ENCODE data around the gene FBLN1. TPM values are rescaled to one million over a fixed set of nuclear protein-coding genes. Genes with fewer than 3 reads are reported as not detected.

FBLN1 gene
- total and polyA plus RNA-seq, 2 donors (not counting 1 experiment from before 2014, with no cell fraction given) = not detected

DNA sequence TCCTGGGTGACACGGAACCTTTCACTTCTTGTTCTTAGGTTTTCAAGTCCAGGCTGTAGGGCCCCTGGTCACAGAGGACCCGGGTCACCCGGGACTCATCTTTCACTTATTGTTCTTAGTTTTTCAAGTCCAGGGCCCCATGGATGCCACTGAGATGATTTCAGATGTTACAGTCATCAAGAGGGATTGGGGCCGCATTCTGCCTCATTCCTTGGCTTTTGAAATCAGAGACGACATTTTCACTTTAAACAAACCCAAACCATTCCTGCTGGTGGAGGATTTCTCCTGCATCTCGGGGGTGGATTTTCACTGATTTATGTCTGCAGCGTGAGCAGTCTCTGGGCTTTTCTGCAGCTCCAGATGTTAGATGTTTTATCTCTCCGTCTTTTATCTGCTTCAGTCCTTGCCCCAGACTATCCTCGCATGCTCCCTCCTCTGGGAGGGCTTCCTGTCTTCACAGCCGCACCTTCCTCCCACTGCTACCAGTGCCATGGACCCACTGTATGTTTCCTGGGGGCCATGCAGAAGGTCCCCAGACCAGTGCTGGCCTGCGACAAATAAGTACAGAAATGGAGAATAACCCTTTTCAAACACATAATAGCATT lies 27.4 kb downstream of the FBLN1 start:
- H3K9ac ChIP-seq (ENCODE audit: low read length) = no peak overlapping the region
- H3K4me3 Mint-ChIP-seq = no peak overlapping the region
- POLR2A ChIA-PET = no interaction called here
- no peaks in the 10 kb centered on the region for H3K4me1 Mint-ChIP-seq
- H3K27me3 Mint-ChIP-seq = peaks cover 5% of the 10 kb centered on the region
- TF ChIP-seq, protein P1, sequence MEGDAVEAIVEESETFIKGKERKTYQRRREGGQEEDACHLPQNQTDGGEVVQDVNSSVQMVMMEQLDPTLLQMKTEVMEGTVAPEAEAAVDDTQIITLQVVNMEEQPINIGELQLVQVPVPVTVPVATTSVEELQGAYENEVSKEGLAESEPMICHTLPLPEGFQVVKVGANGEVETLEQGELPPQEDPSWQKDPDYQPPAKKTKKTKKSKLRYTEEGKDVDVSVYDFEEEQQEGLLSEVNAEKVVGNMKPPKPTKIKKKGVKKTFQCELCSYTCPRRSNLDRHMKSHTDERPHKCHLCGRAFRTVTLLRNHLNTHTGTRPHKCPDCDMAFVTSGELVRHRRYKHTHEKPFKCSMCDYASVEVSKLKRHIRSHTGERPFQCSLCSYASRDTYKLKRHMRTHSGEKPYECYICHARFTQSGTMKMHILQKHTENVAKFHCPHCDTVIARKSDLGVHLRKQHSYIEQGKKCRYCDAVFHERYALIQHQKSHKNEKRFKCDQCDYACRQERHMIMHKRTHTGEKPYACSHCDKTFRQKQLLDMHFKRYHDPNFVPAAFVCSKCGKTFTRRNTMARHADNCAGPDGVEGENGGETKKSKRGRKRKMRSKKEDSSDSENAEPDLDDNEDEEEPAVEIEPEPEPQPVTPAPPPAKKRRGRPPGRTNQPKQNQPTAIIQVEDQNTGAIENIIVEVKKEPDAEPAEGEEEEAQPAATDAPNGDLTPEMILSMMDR (IDR thresholded peaks at IDR 0.05) = no peak
- no peak for TF ChIP-seq EZH2 (IDR thresholded peaks at IDR 0.05; ENCODE audit: borderline replicate concordance, insufficient read depth, low read depth, low read length, poor library complexity, severe bottlenecking)
- no peaks in the 10 kb centered on the region for H3K9me3 ChIP-seq (ENCODE audit: control extremely low read depth in 1 of 3, control insufficient read depth in 2 of 3, insufficient read depth in 1 of 3, low read length in 2 of 3)
- no peaks in the 10 kb centered on the region for H4K20me1 ChIP-seq (ENCODE audit: control insufficient read depth, insufficient read depth, low read length, poor library complexity, severe bottlenecking)
- no peaks in the 10 kb centered on the region for H3K9me3 Mint-ChIP-seq (ENCODE audit: insufficient read depth)
- intact Hi-C loops (cut with micrococcal nuclease) = no loop called here
- H3K27ac Mint-ChIP-seq = no peak overlapping the region
- CTCF ChIA-PET = no interaction called here
- H2AFZ ChIP-seq (ENCODE audit: insufficient read depth, low read depth, low read length, poor library complexity, severe bottlenecking) = no peak overlapping the region
- no peaks in the 10 kb centered on the region for H3K36me3 ChIP-seq (replicated peaks in 1 of 2; ENCODE audit: control extremely low read depth in 1 of 2, control insufficient read depth in 1 of 2, extremely low read depth in 1 of 2, insufficient read depth in 2 of 2, low read length in 1 of 2)
- H3K4me2 ChIP-seq (replicated peaks; ENCODE audit: low read depth, low read length, poor library complexity, severe bottlenecking) = no peak overlapping the region
- no peaks in the 10 kb centered on the region for H3K4me1 ChIP-seq (ENCODE audit: control insufficient read depth in 2 of 2, insufficient read depth in 2 of 2, low read length in 2 of 2)
- H3K79me2 ChIP-seq (ENCODE audit: control insufficient read depth, insufficient read depth, low read length) = no peaks in the 10 kb centered on the region
- H3K27ac ChIP-seq (ENCODE audit: low read length in 2 of 2) = no peak overlapping the region
- DNase-seq (no peak), ATAC-seq (ENCODE audit: low read depth) (no peak)
- H3K27me3 ChIP-seq (replicated peaks in 1 of 4; ENCODE audit: control extremely low read depth in 1 of 4, control insufficient read depth in 3 of 4, insufficient read depth in 4 of 4, low read length in 3 of 4) = peaks cover 0 to 3% (median 0%) of the 10 kb centered on the region in 4 experiments
- no peak overlapping the region for H3K4me3 ChIP-seq (ENCODE audit: control extremely low read depth in 1 of 5, extremely low read depth in 1 of 5, insufficient read depth in 1 of 5, low read depth in 2 of 5, low read length in 4 of 5)
- WGBS (ENCODE audit: insufficient coverage) = 95% methylated on average over 7 of the region's 11 CpGs

DNA sequence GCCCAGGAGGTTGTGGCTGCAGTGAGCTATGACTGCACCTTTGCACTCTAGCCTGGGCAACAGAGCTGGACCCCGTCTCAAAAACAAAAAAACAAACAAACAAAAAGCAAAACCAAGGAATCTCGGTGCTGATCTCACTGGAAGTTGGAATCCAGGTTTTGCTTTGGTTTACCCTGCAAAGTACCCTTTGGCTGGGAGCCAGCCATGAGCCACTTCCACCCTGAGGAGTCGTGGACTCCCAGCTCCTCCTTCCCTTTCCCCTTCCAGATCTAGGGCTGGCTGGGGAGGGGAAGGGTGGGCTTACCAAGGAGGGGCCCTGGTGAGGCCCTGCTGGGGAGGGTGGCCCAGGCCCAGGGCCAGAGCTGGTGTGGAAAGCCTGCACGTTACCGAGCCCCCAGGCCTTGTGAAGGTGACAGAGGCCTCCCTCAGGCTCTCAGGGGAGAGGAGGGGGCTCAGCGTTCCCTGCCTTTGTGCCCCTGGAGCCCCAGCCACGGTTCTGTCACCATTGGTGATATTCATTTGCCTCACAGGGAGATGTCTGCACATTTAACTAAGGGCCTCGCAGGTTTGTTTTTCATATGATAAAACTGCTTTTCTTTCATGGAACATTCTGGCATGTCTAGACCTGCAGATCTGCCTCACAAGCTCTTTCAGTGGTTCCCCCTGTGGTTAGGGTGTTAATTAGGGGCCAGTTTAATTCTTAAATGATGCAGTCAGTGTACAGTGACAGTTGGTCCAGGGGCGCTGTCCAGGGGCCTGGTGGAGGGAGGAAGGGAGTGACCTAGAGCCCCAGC lies 29.0 kb downstream of the FBLN1 start:
- CTCF ChIA-PET = no interaction called here

More for the DNA sequence above, 29.0 kb downstream of the FBLN1 start:
- Mint-ChIP-seq H3K9me3 (ENCODE audit: insufficient read depth) (no peaks in the 10 kb centered on the region), H3K27me3 (peaks cover 5% of the 10 kb centered on the region), H3K4me1 (no peaks in the 10 kb centered on the region), H3K4me3 (no peak overlapping the region), H3K27ac (no peak overlapping the region)
- 82% methylated on average over 8 of the region's 9 CpGs for WGBS (ENCODE audit: insufficient coverage)
- Histone ChIP-seq H4K20me1 (ENCODE audit: control insufficient read depth, insufficient read depth, low read length, poor library complexity, severe bottlenecking) (no peaks in the 10 kb centered on the region), H3K9me3 (ENCODE audit: control extremely low read depth in 1 of 3, control insufficient read depth in 2 of 3, insufficient read depth in 1 of 3, low read length in 2 of 3) (no peaks in the 10 kb centered on the region), H3K27ac (ENCODE audit: low read length in 2 of 2) (no peak overlapping the region), H3K4me1 (ENCODE audit: control insufficient read depth in 2 of 2, insufficient read depth in 2 of 2, low read length in 2 of 2) (no peaks in the 10 kb centered on the region), H3K4me2 (replicated peaks; ENCODE audit: low read depth, low read length, poor library complexity, severe bottlenecking) (no peak overlapping the region), H3K36me3 (replicated peaks in 1 of 2; ENCODE audit: control extremely low read depth in 1 of 2, control insufficient read depth in 1 of 2, extremely low read depth in 1 of 2, insufficient read depth in 2 of 2, low read length in 1 of 2) (no peaks in the 10 kb centered on the region), H3K9ac (ENCODE audit: low read length) (no peak overlapping the region), H3K79me2 (ENCODE audit: control insufficient read depth, insufficient read depth, low read length) (no peaks in the 10 kb centered on the region), H2AFZ (ENCODE audit: insufficient read depth, low read depth, low read length, poor library complexity, severe bottlenecking) (no peak overlapping the region), H3K4me3 (ENCODE audit: control extremely low read depth in 1 of 5, extremely low read depth in 1 of 5, insufficient read depth in 1 of 5, low read depth in 2 of 5, low read length in 4 of 5) (no peak overlapping the region), H3K27me3 (replicated peaks in 1 of 4; ENCODE audit: control extremely low read depth in 1 of 4, control insufficient read depth in 3 of 4, insufficient read depth in 4 of 4, low read length in 3 of 4) (no peaks in the 10 kb centered on the region)
- no peak for TF ChIP-seq EZH2 (IDR thresholded peaks at IDR 0.05; ENCODE audit: borderline replicate concordance, insufficient read depth, low read depth, low read length, poor library complexity, severe bottlenecking)
- TF ChIP-seq, protein P1 (IDR thresholded peaks at IDR 0.05) = no peak
- POLR2A ChIA-PET = no interaction called here
- DNase-seq (no peak), ATAC-seq (ENCODE audit: low read depth) (no peak)
- intact Hi-C loops (cut with micrococcal nuclease) = no loop called here

All from B cell (primary cell).